ENCODE measurements around the gene NFE2L3.
A peak's percentile ranks its signal among the peaks of the same experiment; 100 is the strongest.

Gene NFE2L3

GRCh38 chr7:26201247-26202018, 49.4 kb downstream of the NFE2L3 start, which contains the start of gene CBX3:
TSS of gene CBX3 (plus strand) at chr7:26201745. CDS start at chr7:26202999, 1,254 bp downstream.
- peak; percentile 83 to 86 for DNase-seq

DNA sequence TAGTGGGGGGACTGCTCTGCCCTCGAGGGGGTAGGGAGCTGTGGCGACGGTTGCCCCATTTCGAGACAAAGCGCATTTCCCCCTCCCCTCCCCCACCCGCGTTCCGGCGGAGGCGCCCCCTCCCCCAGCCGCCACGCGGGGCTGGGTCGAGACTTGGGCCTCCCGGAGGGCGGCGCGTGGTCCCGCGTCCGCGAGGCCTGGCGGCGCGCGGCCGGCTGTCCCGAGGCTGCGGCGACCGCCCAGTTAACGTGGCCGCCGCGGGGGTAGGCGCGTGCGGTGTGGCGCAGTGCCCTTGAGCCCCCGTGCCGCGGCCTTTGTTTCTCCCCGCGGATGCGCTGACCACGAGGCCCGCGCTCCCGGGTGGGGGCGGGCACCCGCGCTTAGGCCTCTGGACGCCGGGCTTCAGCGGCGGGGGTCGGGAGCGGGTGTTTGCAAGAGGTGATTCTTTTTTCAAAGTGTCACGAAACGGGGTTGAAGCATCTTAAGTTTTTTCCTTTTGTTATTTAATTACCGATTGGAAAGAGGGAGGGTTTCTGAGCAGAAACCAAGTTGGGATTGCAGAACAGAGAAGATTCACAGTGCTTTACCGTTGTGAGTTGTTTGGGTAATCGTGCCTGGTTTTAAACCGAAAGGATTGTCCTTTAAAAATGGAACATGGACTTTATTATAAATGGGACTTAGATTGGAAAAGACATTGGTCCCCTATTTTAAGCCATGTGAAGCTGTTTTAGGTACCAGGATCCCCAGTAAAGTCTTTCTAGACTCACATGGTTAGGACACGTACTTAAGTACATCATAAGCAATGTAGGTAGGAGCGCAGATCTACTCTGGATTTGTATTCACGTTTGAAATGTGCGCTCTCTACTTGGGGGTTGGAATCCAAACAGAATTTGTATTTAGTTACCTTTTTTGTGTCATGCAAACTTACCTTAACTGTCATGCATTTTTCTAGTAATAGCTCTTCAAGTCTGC, 50.3 kb downstream of the NFE2L3 start:
- peak; percentile 66 to 68 for DNase-seq

GRCh38 chr7:26203016-26203415, 51.0 kb downstream of the NFE2L3 start:
- DNase-seq, result no peak

DNA sequence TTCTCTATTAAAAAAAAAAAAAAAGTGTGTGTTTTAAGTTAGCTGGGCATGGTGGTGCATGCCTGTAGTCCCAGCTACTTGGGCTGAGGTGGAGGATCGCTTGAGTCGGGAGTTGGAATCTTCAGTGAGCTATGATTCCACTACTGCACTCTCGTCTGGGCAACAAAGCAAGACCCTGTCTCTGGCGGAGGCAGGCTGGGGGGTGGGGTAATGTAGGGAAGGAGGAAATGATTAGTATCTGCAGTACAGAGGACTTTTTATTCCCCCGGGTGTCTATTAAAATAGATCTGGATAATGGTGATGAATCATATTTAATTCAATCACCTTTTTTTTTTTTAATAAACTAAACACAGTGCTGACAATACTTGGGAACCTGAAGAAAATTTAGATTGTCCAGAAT, 56.0 kb downstream of the NFE2L3 start:
- no peak for DNase-seq

DNA sequence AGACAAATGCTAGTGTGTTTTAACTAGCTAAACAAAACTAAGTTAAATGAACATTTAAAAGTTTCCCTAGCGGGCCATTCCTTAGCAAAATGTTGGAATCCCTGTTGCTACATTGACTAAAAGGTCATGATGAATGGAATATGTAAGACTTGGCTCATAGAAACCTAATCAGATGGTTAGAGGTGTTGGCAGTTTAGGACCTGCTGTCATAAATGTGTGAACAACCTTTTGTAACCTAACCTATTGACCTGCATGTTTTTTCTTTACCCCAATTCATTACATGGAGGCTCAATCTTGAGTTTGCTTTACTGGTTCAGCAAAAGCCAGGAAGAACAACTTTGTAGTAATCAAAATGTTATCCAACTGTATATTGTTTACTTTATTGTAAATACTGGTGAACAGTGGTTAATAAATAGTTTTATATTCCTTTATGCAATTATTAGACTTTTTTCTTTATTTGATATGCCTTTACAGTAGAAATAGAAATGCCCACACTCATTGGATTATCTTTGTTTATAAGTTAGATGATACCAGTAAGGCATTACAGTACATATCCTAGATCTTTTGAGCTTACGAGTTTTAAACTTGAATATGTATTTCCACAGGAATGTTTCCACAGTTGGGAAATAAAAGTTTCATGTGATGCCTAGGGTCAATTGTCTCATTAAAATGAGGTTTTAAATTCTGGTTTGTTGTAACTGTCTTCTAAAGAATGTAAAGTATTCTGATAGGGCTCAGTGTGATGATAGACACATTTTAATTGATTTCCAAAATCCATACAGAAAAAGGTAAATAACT, 61.1 kb downstream of the NFE2L3 start:
- no peak for DNase-seq

GRCh38 chr7:26213807-26214515, 62.0 kb downstream of the NFE2L3 start:
- DNase-seq, result no peak

DNA sequence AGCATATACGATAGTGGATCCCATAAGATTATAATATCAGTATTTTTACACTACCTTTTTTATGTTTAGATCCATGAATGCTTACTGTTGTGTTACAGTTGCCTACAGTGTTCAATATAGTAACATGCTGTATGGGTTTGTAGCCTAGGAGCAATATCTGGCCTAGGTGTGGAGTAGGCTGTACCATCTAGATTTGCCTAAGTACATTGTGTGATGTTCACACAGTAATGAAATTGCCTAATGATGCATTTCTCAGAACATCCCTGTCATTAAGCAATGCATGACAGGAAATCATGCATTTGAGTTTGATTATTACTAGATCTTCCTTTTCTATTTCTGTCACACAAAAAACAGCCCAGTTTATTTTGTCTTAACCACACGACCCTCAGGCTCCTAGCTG, 64.1 kb downstream of the NFE2L3 start:
- DNase-seq, result no peak

- no peak for DNase-seq
These were observed 72.4 kb downstream of the NFE2L3 start for GRCh38 chr7:26224359-26224758.

- DNase-seq, result no peak
These were observed 76.0 kb downstream of the NFE2L3 start for GRCh38 chr7:26227987-26228386.

DNA sequence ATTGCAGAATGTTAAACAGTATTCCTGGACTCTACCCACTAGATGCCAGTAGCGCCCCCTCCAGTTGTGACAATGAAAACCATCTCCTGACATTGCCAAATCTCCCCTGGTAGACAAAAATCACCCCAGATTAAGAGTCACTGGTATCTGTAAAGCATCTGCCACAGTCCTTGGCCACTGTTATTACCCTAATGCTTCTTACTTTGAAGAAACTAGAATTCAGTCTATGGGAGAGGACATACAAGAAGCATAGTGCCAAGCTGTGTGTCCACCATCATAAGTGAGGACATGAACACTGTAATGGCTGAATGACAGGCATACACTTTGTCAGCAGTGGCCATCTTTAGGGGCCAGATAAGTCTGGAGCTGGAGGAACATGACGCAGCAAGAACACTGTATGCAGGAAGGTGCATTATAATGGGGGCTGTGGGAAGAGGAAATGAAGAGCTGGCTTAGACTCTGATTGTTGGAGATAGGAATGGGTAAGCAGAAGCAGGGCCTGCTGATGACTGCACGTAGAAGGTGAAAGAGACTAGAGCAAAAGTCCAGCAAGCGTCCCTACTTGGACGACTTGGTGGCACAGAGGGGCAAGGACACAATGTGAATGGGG, 82.0 kb downstream of the NFE2L3 start:
- DNase-seq, result no peak
